HFF-Myc (cell line): ENCODE measurements around the gene AUNIP.
A peak's percentile ranks its signal among the peaks of the same experiment; 100 is the strongest.

Experiments
- DNase-seq: peaks from one replicate; pipeline ENCODE4 v3.0.0-alpha.2; 2011; ENCODE audit warnings: low read depth; ENCODE audit errors: extremely low read depth
- H3K4me3 ChIP-seq: replicated peaks from 2 replicates; pipeline ENCODE4 v1.5.1; 2011; ENCODE audit warnings: low read depth, mild to moderate bottlenecking, control low read depth, low read length
- TF ChIP-seq, protein P1 (sequence below): IDR thresholded peaks from 2 replicates; pipeline ENCODE4 v1.5.1; 2012; ENCODE audit warnings: mild to moderate bottlenecking, low read depth, low read length, control low read depth; ENCODE audit errors: missing control alignments

AUNIP gene

DNA sequence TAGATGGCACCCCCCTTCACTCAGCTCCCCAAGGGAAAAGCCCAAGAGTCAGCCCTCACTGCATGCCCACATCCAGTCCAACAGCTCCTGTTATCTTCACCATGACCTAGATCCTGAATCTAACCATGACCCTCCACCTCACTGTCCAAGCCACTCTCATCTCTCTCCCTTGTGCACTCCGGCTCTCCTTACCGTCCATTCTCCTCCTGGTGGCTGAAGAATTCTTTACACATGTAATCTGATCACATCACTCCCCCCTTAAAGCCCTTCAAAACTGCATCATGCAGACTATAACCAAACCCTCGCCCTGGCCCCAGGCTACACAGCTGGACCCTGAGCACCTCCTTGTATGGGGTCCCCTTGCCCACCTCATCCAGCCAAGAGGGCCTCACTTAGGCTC is 30.2 kb upstream of the AUNIP start:
- DNase-seq, result no peak
- TF ChIP-seq, protein P1, sequence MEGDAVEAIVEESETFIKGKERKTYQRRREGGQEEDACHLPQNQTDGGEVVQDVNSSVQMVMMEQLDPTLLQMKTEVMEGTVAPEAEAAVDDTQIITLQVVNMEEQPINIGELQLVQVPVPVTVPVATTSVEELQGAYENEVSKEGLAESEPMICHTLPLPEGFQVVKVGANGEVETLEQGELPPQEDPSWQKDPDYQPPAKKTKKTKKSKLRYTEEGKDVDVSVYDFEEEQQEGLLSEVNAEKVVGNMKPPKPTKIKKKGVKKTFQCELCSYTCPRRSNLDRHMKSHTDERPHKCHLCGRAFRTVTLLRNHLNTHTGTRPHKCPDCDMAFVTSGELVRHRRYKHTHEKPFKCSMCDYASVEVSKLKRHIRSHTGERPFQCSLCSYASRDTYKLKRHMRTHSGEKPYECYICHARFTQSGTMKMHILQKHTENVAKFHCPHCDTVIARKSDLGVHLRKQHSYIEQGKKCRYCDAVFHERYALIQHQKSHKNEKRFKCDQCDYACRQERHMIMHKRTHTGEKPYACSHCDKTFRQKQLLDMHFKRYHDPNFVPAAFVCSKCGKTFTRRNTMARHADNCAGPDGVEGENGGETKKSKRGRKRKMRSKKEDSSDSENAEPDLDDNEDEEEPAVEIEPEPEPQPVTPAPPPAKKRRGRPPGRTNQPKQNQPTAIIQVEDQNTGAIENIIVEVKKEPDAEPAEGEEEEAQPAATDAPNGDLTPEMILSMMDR, result peak; percentile 42
- H3K4me3 ChIP-seq, result no peak overlapping the region

DNA sequence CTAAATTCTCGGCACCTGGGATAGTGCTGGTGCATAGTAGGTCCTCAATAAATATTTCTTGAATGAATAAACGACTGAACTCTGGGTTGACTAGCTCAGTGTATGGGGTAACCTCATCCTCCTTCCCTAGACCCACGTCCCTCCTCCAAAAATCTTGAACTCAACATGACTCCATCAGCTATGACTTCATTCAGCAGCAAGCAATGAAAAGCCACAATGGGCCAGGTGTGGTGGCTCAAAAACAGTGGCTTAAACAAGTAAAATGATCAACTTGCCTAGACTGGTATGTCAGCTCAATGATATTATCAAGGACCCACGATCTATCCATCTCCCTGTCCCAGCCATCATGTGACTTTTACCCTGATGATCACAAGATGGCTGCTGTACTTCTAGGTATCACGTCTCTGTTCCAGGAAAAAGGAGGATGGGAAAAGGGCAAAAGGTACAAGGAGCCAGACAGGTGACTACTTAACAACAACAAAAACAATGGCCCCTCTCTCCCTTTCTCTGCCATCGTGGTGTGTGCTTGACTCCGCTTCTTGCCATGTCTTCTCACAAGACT is 29.2 kb upstream of the AUNIP start:
- no peak overlapping the region for H3K4me3 ChIP-seq
- TF ChIP-seq, protein P1, result no peak
- DNase-seq, result no peak

DNA sequence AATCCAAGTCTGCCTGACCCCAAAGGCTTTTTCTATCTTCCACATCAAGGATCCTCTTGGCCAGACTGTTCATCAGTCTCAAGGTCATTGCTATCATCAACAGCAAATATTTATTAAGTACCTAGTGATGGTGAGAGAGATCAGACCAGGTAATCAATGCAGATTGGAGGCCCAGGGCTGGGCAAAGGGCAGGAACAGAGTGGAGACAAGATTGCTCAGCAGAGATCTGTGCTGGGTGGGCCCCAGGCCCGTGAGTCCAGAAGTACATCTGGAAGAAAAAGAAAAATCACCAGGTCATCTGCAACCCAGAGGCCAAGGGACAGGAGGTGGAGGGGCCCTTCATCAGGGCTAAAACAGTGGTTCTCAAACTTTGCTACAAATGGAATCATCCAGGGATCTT is 26.3 kb upstream of the AUNIP start:
- DNase-seq, result no peak
- TF ChIP-seq, protein P1, result no peak
- H3K4me3 ChIP-seq, result no peak overlapping the region

DNA sequence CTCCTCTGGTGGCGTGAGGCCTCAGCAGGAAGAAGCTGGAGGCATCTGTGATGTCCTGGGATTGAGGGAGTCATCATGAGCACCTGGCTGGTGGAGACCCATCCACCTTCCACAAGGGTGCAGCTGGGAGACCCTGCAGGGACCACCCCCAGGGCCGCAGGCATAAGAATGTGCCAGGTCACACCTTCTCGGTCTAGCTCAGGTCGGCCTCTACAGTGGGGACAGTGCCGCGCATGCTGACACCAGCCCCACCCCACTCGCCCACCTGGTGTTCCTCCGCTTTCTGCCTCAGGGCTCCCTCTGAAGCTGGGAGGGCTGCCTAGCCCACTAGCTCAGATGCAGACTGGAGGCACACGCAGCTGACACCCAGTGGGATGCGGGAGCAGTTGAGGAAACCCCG is 22.0 kb upstream of the AUNIP start:
- no peak for DNase-seq

DNA sequence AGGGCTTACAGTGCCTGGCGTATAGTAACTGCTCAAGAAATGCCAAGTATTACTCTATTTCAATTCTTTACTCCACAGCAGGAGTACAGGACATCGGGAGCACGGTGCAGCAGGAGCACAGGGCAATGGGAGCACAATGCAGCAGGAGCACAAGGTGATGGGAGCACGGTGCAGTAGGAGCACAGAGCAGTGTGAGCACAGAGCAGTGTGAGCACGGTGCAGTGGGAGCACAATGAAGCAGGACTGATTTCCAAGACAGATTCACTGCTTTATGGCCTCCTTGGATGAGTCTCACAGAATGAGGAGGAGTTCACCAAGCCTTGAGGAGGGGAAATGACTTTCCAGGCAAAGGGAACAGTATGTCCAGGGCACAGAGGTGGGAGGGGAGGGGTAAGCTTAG is 21.3 kb upstream of the AUNIP start:
- no peak overlapping the region for H3K4me3 ChIP-seq
- TF ChIP-seq, protein P1, result no peak
- no peak for DNase-seq

More for the DNA sequence above, 22.0 kb upstream of the AUNIP start:
- H3K4me3 ChIP-seq, result no peak overlapping the region
- TF ChIP-seq, protein P1, result no peak

DNA sequence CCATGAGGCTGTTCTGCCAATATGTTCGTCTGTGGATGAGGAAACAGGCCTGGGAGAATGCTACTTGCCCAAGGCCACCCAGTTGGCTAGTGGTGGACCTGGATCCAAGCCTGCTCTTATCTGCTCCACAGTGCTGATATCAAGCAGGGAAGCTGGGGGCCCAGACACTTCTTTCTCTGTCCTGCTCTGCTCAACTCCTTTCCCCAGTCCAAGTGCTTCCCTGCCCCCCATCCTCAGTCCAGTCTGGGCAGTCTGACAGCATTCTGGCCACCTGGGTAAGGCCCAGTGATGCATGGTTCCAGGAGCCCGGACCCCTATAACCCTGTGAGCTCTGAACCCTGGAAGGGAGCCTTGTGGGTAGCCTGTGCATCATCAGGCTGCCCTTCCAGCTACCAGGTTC is 20.4 kb upstream of the AUNIP start:
- H3K4me3 ChIP-seq, result no peak overlapping the region
- DNase-seq, result no peak
- TF ChIP-seq, protein P1, result no peak

DNA sequence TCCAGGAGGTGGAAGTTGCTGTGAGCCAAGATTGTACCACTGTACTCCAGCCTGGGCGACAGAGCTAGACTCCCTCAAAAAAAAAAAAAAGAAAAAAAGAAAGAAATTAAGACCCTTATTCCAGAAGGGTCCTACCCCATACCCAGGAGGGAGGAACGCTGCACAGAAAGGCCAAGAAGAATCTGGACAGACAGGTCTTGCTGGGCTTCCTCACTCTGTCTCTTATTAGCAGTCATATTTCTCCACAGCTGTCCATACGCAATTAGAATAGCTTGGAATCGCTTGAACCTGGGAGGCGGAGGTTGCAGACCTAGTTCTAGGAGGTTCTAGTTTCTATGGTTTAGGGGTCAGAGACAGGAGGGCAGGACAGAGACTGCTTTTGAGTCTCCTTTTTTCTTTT is 19.4 kb upstream of the AUNIP start:
- DNase-seq, result no peak
- TF ChIP-seq, protein P1, result no peak
- H3K4me3 ChIP-seq, result no peak overlapping the region
